Fibroblast of skin of right quadriceps (primary cell): ENCODE data around the gene LMX1B.
"Not testable (repeated sequence)": the region's sequence is repeated elsewhere in the genome, so short reads cannot be mapped to it uniquely, and the experiment has no call there.

Experiments
- DNase-seq: peaks from one replicate; pipeline ENCODE4 v3.0.0-alpha.2; 2013

LMX1B gene

GRCh38 chr9:126636983-126637798 lies 23.5 kb downstream of the LMX1B start:
- no peak for DNase-seq

GRCh38 chr9:126638571-126639132 lies 24.9 kb downstream of the LMX1B start:
- DNase-seq, result no peak

GRCh38 chr9:126639318-126640000 lies 25.7 kb downstream of the LMX1B start:
- DNase-seq, result no peak

- DNase-seq, result no peak
Measured at GRCh38 chr9:126641118-126641851, 27.6 kb downstream of the LMX1B start.

- no peak for DNase-seq
Measured at GRCh38 chr9:126642010-126642744, 28.4 kb downstream of the LMX1B start.

GRCh38 chr9:126642839-126643238 lies 29.1 kb downstream of the LMX1B start:
- no peak for DNase-seq

GRCh38 chr9:126643945-126644527 lies 30.3 kb downstream of the LMX1B start:
- no peak for DNase-seq

GRCh38 chr9:126646162-126646561 lies 32.4 kb downstream of the LMX1B start:
- no peak for DNase-seq

GRCh38 chr9:126647585-126648411 lies 34.1 kb downstream of the LMX1B start:
- DNase-seq, result no peak

- no peak for DNase-seq
Measured at GRCh38 chr9:126649477-126649876, 35.7 kb downstream of the LMX1B start.

GRCh38 chr9:126650404-126651341 lies 36.9 kb downstream of the LMX1B start:
- no peak for DNase-seq

- no peak for DNase-seq
Measured at GRCh38 chr9:126652140-126652582, 38.4 kb downstream of the LMX1B start.

GRCh38 chr9:126654124-126654523 lies 40.4 kb downstream of the LMX1B start:
- no peak for DNase-seq

GRCh38 chr9:126656214-126656613 lies 42.5 kb downstream of the LMX1B start:
- not testable (repeated sequence) for DNase-seq

- no peak for DNase-seq
Measured at GRCh38 chr9:126658201-126658825, 44.6 kb downstream of the LMX1B start.

- DNase-seq, result no peak
Measured at GRCh38 chr9:126658956-126659555, 45.3 kb downstream of the LMX1B start.

- no peak for DNase-seq
Measured at GRCh38 chr9:126661122-126661520, 47.4 kb downstream of the LMX1B start.

- DNase-seq, result peak; percentile 6
Measured at GRCh38 chr9:126661521-126662251, 48.0 kb downstream of the LMX1B start.
